Gastrocnemius medialis (tissue), 4 donors: ENCODE data around the gene TMPRSS4.

Source experiments
- POLR2A ChIP-seq, 2 donors: fragments of 450-650 bp; IDR thresholded peaks; one replicate each; pipeline ENCODE4 v1.6.1; 2017; ENCODE audit warnings: antibody characterized with exemption in 2 of 2, mild to moderate bottlenecking in 2 of 2, moderate library complexity in 2 of 2
- TF ChIP-seq, protein P1 (sequence below), 5 experiments: fragments of 450-650 bp in 3 of 5; fragments of 200-600 bp in 2 of 5; sonication (generic) in 2 of 5; IDR thresholded peaks in 4 of 5; conservative IDR thresholded peaks in 1 of 5; 1 replicate in 4 of 5; 2 replicates in 1 of 5; pipeline ENCODE4 v1.5.1; 2016 to 2019; ENCODE audit warnings: antibody characterized with exemption in 5 of 5, mild to moderate bottlenecking in 3 of 5, moderate library complexity in 3 of 5

DNA sequence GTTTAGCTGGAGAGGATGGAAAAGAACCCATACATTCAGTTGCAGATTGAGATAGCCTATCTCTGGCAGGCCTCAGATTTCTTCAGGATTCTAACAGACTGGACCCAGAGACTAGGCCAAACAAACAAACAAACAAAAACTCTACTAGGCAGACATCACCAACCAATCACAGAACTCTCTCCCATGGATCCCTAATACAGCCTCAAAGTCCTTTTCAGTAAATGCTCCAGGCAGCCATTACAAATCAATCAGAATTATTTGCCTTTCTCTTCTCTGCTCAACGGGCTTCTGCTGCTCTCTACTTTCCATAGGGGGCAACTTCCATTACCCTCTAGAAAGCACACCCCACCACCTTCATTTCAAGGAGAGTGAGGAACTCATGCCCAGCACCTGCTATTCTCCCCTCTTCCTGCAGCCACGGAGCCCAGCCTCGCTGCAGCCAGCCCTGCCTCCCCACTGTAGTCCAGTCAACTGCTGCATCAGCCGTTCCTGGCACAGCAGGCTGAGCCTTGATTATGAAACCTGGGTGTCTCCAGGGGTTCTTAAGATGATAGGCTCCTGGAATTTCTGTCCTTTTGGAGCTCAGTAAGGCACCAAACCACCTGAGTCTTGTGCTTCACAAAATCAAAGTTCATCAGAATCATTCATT is 28.9 kb downstream of the TMPRSS4 start:
- TF ChIP-seq POLR2A (IDR thresholded peaks at IDR 0.05) = no peak
- TF ChIP-seq, protein P1, sequence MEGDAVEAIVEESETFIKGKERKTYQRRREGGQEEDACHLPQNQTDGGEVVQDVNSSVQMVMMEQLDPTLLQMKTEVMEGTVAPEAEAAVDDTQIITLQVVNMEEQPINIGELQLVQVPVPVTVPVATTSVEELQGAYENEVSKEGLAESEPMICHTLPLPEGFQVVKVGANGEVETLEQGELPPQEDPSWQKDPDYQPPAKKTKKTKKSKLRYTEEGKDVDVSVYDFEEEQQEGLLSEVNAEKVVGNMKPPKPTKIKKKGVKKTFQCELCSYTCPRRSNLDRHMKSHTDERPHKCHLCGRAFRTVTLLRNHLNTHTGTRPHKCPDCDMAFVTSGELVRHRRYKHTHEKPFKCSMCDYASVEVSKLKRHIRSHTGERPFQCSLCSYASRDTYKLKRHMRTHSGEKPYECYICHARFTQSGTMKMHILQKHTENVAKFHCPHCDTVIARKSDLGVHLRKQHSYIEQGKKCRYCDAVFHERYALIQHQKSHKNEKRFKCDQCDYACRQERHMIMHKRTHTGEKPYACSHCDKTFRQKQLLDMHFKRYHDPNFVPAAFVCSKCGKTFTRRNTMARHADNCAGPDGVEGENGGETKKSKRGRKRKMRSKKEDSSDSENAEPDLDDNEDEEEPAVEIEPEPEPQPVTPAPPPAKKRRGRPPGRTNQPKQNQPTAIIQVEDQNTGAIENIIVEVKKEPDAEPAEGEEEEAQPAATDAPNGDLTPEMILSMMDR (IDR thresholded peaks at IDR 0.05 in 4 of 5, conservative IDR thresholded peaks at IDR 0.05 in 1 of 5) = no peak
